ENCODE measurements around the gene CCR9.
"Not testable (repeated sequence)": the region's sequence is repeated elsewhere in the genome, so short reads cannot be mapped to it uniquely, and the experiment has no call there.

CCR9 gene, protein sequence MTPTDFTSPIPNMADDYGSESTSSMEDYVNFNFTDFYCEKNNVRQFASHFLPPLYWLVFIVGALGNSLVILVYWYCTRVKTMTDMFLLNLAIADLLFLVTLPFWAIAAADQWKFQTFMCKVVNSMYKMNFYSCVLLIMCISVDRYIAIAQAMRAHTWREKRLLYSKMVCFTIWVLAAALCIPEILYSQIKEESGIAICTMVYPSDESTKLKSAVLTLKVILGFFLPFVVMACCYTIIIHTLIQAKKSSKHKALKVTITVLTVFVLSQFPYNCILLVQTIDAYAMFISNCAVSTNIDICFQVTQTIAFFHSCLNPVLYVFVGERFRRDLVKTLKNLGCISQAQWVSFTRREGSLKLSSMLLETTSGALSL

DNA sequence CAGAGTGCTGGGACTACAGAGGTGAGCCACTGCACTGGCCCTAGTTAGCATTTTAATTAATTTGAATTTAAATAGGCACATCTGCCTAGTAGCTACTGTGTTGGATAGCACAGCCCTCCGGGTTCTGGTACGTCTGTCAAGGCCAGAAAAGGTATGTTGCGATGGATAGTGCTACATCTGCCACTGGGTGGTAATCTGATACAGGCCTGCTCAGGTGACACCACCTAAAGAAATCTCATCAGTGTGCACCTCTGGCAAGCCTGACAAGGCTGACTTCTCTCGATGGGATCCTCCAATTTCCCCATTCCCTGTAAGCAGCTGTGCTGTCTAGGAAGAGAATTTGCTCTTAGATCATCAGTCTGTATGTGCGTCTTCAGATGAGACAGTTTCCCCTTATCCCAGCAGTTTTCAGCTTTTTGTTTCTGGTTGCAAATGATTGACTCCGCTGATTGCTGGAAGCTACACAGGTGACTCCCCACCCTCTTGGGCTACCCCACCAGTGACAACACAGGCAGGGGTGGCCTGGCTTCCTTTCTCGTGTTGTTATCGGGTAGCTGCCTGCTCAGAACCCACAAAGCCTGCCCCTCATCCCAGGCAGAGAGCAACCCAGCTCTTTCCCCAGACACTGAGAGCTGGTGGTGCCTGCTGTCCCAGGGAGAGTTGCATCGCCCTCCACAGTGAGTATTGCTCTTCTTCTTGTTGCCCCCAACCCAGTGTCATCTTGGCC, at the start of gene CCR9:
CCR9 (plus strand) TSS at position 565 of the 727 bp plus-strand sequence. CDS start 8,391 bp downstream, outside the sequence.
- no peak for DNase-seq

DNA sequence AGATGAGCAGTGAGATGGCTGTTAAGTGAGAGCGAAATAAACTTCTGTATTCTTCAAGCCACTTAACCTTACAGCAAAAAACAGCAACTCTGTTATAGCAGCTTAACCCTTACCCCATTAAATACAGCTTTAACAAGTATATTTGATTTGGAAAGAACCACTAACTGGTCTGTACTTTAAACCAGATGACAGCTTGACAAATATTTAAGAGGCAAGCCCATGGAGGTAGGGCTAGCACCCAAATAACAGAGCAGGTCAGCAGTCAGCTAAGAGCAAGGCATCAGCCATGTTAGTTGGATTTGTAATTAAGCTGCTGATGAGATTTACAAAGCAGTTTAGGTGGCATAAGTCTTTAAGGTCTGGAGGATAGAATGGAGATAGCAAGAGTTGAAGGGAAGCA, 47.9 kb upstream of the CCR9 start:
- no peak for DNase-seq

DNA sequence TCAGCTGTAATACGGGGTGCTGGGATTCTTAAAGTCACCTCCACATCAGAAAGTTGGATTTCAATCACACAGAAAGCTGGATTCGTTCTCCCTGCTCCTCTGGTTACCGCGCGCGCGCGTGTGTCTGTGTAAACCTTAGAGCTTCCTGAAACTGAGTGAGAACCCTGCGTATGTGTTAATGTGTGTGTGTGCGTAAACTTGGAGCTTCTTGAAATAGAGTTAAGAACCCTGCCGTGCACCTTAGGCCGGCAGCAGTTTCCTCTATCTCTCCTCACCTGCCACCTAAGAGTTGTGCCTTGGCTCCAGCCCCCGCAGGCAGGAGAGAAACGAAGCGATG, 45.0 kb upstream of the CCR9 start:
- DNase-seq = no peak

DNA sequence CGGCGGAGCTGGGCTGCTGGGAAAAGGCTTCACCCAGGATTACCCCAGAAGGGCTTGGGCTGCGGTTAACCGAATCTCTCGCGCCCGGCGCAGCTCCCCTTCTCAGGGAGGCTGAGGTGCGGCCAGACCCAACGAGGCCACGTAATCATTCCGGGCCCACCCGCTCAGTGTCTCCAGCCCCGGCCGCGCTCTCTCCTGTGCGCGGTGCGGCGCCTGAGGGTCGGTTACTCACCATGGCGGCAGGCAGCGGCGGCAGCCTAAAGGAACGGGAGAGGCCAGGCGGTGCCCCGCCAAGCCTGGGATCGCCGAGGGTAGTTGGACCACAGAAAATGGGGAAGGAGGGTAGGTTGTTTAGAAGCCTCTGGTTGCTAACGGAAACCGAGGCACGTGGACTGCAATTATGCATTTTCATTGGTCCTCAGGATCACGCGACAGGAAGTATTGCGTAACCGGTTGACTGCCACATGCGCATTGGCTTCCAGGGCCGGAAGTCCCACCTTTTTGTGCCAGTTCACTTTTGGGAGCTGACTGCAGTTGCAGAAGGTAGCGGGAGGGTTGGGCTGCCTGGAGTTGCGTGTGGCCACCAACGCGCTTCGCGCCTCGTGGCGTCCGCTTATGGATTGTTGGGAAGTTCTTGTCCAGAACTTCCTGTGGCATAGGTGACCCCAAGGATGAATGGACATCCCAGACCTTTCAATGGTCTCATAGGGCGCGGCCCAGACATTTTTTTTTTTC, 44.4 kb upstream of the CCR9 start, which contains the start of gene LZTFL1:
LZTFL1 (minus strand) TSS at position 363 of the 735 bp plus-strand sequence; CDS start at position 235, 128 bp downstream.
- peak; percentile 93 for DNase-seq

DNA sequence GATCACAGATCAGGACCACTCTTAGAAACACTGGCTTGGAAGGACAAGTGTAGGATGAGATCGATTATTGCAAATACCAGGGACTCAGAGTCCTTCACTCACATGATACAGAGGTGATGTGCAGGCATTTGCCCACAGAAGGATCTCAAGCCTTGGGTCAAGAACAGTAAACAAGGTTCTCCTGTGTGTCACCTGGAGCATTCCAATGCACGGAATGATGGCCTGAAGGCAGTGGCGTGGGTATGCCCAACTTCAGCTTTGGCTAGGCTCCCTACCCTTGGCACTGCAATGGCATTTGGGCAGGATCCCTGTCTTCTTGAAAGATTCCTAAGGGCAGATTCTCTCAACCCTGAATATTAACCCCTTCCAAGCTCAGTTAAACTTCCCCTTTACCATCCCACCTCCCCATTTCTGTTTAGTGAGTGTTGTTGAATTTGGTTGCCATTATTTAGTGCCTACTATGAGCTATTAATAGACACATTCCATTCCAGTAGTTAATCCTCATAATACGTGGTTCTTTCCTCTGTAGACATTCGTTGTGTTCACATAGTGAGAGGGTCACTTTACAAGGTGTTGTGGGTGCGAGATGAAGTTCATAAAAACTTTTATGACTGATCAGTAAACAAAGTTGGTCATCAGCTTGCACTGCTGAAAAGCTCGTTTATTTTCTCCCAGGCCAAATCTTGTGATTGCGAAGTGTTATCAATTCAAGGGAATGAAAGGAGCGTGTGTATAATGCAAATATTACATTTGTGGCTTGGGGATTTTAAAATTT, 43.3 kb upstream of the CCR9 start:
- no peak for DNase-seq

DNA sequence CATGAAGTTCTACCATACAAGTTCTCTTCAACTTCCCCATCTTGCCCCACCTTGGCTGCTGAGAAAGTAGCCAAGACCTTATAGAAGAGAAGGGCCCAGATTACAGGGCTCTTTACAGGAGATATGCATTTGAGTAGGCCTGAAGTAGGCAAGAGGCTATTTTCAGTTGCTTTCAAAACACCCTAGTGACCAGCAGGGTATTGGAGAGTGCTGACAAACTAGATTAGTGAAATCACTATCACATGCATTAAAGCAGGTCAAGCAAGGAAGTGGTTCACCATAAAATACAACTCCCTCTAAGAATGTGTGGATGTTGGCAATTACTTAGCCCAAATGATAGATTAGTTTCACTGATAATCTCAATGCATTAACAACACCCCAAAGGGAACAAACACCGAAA, 41.7 kb upstream of the CCR9 start:
- DNase-seq = peak; percentile 71

DNA sequence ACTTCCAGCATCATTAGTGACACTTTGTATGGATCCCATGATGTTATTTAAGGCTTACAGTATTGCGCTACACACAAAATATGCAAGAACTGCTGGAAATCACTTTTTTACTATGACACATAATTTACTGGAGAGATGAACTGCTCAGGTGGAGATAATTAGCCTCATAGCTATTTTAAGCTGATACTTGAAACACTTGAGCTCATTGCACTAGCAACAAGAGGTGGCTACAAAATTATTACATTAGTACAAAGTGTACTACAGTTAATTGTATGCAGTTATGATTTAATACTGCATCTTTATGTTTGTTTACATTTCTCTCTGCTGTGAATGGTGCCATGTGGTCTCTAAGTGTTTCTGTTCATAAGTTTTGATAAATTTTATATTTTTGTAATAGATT, 38.0 kb upstream of the CCR9 start:
- DNase-seq = no peak

DNA sequence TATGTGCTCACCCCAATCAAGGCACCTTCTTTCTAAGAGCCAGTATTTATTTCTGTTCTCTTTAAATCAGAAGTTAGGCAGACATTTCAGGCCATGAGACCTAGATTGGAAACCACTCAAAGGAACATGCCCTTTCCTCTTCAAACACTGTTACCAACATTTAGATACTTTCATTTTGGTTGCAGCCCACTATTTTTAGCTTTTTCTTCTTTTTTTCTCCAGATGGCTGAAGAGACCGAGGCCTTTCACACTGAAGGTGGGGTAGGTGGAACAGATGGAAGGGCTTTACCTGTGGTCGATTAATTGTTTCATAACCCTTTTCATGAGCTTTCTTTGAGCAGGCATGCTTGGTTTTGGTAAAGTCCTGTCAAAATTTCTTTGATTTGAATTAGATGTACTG, 33.5 kb upstream of the CCR9 start:
- no peak for DNase-seq

DNA sequence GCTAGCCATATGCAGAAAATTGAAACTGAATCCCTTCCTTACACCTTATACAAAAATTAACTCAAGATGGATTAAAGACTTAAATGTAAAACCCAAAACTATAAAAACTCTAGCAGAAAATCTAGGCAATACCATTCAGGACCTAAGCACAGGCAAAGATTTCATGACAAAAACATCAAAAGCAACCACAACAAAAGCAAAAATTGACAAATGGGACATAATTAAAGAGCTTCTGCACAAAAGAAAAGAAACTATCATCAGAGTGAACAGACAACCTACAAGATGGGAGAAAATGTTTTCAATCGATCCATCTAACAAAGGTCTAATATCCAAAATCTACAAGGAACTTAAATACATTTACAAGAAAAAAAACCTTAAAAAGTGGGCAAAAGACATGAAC, 30.0 kb upstream of the CCR9 start:
- DNase-seq = not testable (repeated sequence)

DNA sequence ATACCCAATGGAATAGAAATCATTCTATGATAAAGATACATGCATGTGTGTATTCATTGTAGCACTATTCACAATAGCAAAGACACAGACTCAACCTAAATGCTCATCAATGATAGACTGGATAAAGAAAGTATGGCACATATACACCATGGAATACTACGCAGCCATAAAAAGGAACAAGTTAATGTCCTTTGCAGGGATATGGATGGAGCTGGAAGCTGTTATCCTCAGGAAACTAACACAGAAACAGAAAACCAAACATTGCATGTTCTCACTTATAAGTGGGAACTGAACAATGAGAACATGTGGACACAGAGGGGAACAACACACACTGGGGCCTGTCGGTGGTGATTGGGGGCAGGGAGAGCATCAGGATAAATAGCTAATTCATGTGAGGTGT, 29.3 kb upstream of the CCR9 start:
- not testable (repeated sequence) for DNase-seq

DNA sequence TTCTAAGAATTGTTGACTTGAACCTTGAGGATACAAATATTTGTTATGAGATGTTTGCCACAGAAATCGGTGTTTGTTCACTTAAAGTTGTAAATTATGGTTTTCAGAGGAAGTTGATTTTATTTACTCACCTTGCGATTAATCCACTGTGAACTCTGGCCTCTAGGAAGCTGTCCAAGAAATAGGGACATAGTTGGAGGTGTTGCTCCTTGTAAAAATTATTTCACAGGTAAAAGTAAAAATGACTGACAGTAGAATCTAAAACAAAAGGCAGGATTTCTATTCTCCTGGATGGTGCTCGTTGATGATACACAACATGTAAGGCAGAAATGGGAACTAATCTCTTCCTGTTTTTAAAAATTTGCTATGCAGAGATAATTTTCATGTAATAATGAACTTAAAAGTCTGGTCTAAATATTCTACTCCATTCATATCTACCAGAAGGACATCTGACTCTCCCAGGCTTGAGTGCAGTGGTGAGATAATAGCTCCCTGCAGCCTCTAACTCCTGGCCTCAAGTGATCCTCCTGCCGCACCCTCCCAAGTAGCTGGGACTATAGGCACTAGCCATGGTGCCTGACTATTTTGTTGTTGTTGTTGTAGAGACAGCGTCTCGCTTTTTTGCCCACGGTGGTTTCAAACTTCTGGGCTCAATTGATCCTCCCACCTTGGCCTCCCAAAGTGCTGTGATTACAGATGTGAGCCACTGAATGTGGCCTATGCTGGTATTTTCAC, 27.4 kb upstream of the CCR9 start:
- no peak for DNase-seq

DNA sequence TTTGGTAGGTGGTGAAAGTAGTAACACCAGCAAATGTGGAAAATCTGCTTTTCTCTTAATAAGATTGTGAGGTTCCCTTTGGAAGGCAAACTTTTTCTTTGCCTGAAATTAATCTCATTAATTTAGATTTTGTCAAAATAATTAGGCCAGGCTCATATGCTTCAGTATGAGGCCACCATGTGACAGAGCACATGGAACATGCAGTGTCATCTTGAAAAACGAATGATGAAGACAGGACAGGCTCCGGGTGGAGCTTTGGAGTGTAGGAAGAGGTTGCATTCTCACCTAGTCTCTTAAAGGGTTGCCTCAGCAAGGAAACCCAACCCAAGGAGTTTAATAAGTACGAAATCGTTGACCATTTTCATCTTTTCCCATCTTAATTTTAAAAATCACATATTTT, 25.9 kb upstream of the CCR9 start:
- no peak for DNase-seq

DNA sequence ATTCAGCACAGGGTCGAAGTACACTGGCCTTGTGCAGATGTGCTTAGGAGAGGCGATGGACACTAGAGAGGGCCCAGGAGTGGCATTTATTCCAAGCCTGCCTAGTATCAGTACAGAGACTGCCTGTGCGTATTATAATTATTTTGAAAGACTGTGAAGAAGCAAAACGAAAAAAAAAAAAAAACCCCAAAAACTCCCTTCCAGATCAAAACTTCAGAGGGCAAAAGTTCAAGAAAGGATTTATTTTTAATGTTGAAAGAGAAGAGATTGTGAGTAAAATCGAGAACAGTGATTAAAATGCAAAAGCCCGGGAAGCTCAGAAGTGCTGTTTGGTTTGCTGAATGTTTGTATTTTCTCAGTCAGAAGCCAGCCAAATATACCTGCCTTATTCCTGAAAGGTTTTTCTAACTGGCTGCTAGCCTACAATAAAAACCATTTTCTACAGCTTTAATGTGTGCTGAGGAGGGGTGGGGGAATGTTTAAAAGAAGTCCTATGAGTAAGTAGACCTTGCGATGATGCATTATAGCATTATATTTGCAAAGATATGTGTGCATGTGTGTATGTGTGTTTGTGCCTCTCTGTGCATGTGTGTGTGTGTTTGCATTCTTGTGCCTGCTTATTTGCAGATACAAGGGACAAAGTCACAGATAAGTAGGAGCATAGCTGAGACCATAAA, 25.2 kb upstream of the CCR9 start:
- no peak for DNase-seq

DNA sequence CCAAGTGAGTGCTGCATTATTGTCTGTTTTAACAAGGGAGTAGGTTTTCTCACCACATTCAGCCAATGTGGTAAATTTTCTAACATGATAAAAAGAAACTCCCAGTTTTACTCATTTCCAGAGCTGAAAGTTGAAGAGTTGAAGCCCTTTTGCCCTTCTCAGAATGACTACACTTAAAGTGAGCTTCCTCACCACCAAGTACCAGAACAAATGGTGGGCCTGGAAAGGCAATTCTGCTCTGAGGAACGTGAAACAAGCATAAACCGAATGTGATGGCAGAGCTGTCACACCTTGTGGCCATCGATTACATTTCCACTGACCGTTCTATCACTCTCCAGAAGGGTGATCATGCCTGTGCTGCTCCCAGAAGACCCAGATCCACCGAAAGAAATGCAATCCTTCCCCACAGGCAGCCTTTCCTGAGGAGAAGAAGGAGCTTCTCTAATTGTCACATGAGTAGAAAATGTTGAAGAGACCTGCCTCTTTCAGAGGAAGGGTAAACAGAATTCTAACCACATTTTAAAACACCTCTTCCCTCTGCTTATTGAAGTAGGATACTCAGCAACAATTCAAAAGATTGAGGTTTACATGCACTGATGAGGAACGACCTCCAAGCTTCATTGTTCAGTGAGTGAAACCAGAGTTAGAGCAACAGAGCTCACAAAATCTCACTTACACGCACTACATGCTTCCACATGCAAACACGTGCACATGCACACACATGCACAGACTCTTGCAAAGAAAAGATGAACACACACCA, 21.4 kb upstream of the CCR9 start:
- no peak for DNase-seq

DNA sequence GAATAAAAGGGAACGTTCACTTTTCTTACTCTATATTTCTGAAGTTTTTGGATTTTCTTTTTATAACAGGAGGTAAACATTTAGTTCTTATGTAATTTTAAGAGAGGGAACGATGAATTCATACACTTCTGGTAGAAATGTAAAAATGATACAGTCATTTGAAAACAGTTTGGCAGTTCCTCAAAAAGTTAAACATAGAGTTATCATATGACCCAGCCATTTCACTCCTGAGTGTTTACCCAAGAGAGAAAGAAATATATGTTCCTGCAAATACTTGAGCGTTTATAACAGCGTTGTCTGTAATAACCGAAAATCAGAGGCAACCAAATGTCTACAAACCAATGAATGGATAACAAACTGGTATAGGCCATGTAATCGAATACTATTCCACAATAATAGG, 20.8 kb upstream of the CCR9 start:
- DNase-seq = no peak

DNA sequence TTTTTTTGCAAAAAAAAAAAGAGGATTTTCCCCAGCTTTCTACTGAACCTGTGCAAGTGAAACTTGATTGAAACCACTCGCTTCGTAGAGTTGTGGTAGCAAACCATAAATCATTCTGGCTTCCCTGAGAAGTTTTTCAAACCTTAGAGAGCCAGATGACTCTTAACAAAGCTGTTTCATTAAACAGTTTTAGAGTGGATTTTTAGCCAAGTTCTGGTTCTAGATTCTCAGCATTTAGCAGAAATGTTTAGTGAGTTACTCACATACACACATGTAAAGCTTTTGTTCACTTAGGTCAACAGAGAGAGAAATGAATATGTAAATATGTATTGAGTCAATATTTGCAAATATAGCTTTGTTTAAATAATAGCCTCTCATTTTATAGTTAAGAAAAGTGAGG, 18.1 kb upstream of the CCR9 start:
- no peak for DNase-seq

DNA sequence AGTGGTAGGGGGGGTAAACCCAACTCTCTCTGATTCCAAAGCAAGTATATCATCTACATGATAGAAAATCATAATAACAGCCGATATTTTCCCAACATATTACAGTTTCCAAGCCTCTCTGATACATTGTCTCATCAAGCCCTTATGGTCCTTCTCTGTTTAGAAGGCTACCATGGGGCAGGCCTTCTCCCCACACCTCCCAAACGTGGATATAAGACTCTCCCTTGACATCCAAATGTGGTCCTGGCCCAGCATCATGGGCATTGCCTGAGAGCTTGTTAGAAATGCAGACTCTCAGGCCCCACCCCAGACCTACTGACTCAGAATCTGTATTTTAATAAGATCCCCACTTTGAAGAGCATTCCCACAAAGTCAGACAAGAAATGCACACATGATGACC, 17.7 kb upstream of the CCR9 start:
- DNase-seq = no peak

DNA sequence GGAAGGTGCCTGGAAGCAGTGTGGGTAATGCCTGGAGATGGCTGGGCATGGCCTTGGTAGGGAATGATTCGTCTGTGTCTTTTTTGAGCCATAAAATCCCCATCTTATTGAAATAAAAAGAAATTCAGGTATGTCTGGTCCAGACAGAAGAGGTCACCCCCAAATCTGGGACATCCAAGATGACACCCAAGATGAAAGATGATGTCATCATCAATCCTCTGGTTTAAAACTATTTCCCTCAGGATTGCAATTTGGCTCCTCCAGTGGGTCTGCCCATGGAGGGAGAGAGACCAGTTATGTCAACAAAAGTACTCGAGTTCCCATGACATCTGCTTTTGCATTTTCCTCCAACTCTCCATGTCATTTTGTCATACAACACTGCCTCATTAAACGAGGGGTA, 16.7 kb upstream of the CCR9 start:
- DNase-seq = no peak

DNA sequence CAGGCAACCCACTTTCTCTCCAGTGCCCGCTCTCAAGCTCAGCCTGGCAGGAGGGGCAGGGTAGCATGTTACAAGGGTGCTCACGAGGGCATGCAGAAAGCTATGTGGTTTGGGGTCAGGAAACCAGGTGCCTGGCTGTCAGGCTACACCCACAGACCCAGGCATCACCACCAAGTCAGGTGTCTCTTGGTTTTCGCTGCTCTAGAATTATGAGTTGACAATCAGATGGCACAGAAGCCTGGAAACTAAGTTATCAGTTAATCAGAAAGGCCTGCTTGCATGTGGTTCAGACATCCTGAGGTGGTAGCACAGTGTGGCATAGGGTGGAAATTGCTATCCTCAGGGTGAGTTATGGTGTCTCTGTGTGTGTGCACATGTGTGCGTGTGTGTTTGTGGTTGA, 16.2 kb upstream of the CCR9 start:
- no peak for DNase-seq

DNA sequence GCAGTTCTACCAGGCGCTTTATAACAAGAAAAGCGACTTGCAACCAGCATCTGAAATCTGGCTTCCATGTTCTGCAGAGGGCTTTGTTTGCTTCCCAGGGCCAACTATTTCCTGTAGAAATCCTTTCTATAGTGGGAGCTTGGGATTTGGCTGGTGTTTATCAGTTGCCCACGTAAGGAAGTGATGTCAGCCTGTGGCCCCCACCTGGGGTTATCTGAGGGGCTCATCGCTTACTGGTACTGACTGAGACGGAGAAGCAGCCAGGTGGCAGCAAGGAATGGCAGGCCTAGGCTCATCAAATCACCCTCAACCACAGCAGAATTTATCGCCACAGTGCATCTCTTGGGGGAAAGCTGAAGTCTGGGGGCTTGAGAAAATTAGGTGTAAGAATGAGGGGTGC, 14.6 kb upstream of the CCR9 start:
- no peak for DNase-seq

DNA sequence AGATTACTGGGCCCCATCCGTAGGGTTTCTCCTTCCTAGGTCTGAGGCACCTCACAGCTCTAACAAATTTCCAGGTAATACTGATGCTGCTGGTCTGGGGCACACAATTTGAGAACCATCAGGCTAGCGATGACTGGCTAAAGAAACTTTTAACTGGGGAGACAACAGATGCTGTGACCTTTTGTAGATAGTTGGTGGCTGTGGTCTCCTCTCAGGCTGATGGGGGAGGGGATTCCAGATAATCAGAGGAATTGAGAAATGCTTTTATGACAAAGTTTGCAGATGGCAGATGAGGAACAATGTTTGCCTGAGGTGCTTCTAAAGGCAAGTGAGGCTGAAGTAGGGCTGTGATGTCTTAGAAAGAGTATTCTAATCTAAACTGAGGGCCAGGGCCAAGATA, 13.8 kb upstream of the CCR9 start:
- no peak for DNase-seq
